AG09319 (cell line): ENCODE data around the gene LGALS4.
"Not testable (repeated sequence)": the region's sequence is repeated elsewhere in the genome, so short reads cannot be mapped to it uniquely, and the experiment has no call there.

Experiments used
- DNase-seq: peaks from one replicate; pipeline ENCODE4 v3.0.0-alpha.2; 2010; ENCODE audit warnings: low read depth; ENCODE audit errors: extremely low read depth
- TF ChIP-seq, protein P1 (sequence below): IDR thresholded peaks from 2 replicates; pipeline ENCODE4 v1.5.1; 2011; ENCODE audit warnings: low read depth, mild to moderate bottlenecking, inconsistent platforms, low read length, moderate library complexity

The LGALS4 gene

DNA sequence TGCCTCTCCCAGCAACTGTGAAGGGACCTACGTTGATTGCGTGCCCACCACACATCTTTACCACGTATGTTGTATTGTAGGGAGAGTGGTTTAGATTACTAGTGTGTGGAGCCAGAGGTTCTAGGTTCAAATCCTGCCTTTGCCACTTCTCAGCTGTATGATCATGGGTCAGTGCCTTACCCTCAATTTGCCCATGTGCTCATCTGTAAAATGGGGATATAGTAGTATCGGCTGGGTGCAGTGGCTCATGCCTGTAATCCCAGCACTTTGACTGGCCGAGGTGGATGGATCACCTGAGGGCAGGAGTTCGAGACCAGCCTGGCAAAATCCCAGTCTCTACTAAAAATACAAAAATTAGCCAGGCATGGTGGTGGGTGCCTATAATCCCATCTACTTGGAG, 578 bp upstream of the LGALS4 start:
- TF ChIP-seq, protein P1, sequence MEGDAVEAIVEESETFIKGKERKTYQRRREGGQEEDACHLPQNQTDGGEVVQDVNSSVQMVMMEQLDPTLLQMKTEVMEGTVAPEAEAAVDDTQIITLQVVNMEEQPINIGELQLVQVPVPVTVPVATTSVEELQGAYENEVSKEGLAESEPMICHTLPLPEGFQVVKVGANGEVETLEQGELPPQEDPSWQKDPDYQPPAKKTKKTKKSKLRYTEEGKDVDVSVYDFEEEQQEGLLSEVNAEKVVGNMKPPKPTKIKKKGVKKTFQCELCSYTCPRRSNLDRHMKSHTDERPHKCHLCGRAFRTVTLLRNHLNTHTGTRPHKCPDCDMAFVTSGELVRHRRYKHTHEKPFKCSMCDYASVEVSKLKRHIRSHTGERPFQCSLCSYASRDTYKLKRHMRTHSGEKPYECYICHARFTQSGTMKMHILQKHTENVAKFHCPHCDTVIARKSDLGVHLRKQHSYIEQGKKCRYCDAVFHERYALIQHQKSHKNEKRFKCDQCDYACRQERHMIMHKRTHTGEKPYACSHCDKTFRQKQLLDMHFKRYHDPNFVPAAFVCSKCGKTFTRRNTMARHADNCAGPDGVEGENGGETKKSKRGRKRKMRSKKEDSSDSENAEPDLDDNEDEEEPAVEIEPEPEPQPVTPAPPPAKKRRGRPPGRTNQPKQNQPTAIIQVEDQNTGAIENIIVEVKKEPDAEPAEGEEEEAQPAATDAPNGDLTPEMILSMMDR = no peak
- no peak for DNase-seq

DNA sequence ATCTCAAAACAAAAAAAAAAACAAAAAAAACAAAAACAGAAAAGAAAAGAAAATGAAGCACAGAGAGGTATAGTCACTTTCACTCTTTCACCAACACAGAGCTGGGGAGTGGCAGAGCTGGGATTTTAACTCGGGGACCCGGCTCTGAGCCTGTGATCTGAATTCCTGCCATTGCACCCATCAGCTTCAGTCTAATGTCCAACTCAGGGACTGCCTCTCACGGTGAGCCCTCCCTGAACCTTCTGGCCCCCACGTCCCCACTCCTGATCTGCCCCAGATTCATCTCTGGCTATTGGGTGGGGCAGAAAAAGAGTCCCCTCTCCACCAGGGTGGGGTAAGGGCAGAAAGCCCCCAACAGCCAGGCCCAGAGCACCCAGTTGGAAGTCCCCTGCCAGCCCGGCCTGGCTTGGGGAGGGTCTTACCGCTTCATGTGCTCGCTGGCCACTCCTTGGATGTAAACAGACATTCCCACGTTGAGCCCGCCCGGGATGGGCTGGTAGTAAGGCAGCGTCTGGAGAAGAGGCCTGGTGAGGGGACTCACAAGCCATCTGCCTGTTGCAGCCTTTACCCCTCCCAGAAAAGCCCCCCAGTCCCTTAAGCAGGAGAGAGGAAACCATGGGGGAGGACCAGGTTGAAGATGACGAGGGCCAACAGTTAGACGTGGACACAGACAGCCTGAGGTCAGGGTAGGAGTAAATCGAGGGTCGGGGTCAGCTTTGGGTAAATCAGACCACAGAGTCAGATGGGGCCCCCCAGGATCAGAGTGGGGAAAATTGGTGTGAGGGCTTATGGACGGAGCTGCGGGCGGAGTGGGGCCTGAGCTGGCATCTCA, 520 bp downstream of the LGALS4 start:
- DNase-seq = no peak
- TF ChIP-seq, protein P1 = no peak

DNA sequence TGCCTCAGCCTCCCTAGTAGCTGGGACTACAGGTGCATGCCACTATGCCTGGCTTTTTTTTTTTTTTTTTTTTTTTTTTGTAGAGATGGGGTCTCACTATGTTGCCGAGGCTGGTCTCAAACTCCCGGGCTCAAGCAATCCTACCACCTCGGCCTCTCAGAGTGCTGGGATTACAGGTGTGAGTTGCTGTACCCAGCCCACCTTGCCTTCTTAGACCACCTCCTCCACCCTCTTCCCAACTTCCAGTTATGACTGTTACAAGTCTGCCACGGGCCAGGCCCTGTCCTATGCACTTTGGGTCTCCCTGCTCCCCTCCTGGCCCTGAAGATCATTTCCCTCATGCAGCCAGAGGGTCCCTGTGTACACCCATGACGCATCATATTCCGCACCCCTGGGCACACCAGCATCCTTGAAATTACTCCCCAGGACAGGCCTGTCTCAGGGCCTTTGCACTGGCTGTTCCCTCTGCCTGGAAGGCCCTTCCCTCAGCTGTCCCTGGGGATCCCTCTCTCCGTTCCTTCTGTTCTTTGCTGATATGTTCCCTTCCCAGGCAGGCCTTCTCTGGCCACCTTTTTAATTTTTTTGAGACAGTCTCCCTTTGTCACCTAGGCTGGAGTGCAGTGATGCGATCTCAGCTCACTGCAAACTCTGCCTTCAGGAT, 3.0 kb downstream of the LGALS4 start:
- DNase-seq = no peak
- TF ChIP-seq, protein P1 = no peak

DNA sequence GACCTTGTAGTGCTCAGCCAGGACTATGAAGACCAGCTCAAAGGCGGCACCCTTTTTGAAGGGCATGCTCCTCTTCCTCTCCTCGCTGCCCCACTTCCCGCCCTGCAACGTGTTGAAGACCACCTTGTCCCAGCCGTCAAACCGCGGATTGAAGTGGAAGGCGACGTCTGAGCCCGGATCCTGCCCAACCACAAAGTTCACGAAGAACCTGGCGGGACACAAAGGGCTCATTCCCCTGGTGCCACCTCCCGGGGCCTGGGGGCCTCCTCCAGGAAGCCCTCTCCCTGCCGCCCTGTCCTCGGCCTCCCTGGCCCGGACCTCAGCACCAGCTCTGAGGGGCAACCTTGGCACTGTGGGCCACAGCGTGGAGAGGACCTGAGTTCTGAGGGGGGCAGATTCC, 4.0 kb downstream of the LGALS4 start:
- DNase-seq = no peak
- TF ChIP-seq, protein P1 = no peak

DNA sequence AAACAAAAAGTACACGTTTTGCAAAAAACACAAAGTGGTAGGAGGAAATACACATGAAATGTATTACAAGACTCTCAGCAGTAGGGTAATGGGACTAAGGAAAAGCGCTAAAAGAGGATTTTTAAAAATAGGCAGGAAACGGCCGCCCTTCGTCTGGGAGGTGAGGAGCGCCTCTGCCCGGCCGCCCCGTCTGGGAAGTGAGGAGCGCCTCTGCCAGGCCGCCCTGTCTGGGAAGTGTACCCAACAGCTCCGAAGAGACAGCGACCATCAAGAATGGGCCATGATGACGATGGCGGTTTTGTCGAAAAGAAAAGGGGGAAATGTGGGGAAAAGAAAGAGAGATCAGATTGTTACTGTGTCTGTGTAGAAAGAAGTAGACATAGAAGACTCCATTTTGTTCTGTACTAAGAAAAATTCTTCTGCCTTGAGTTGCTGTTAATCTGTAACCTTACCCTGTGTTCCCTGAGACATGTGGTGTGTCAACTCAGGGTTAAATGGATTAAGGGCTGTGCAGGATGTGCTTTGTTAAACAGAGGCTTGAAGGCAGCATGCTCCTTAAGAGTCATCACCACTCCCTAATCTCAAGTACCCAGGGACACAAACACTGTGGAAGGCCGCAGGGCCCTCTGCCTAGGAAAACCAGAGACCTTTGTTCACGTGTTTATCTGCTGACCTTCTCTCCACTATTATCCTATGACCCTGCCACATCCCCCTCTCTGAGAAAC, 5.2 kb downstream of the LGALS4 start:
- DNase-seq = not testable (repeated sequence)

DNA sequence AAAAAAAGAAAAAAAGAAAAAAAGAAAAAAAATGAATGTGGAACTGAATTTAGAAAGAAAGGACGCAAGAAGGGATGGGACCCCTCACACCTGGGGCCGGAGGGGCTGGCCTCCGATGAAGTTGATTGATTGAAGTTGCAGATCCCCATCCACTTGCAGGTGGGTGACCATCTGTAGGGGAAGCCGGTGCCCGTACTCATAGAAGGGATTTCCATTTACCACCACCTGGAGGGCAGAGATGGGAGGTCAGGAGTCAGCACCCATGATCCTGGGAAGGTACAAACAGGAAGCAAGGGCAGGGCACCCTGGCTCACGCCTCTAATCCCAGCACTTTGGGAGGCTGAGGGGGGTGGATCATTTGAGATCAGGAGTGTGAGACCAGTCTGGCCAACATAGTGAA, 6.4 kb downstream of the LGALS4 start:
- DNase-seq = no peak

DNA sequence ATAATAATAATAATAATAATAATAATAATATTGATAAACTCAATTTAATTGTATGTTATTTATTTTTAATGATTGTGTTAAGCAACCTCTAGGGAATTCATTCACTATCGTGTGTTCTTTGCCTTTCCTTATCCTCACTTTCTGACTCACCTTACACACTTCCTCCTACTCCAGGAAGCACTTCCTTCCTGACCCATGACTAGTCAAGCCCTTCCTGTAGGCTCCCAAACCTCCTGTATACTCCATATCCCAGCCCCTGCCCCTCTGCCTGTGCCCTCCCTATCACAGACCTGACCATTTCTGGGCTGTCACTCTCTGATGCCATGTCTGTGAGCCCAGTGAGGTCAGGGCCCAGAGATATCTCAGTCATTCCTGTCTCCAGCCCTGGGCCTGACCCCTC, 7.6 kb downstream of the LGALS4 start:
- no peak for DNase-seq

More for the DNA sequence above, 6.4 kb downstream of the LGALS4 start:
- TF ChIP-seq, protein P1 = no peak

More for the DNA sequence above, 7.6 kb downstream of the LGALS4 start:
- TF ChIP-seq, protein P1 = no peak
